Tibial nerve (tissue), 4 donors: ENCODE measurements around the gene DKK3.

Experiments used
- EP300 ChIP-seq, 2 donors: sonication (generic); formaldehyde crosslinking; IDR thresholded peaks; one replicate each; pipeline ENCODE4 v1.6.1; 2017; ENCODE audit warnings: antibody characterized with exemption in 2 of 2, mild to moderate bottlenecking in 1 of 2
- TF ChIP-seq, protein P1 (sequence below), 5 experiments: fragments of 200-600 bp in 3 of 5; fragments of 450-650 bp in 2 of 5; sonication (generic) in 3 of 5; IDR thresholded peaks; one replicate each; pipeline ENCODE4 v1.5.1; 2016 to 2019; ENCODE audit warnings: antibody characterized with exemption in 5 of 5, mild to moderate bottlenecking in 3 of 5, moderate library complexity in 2 of 5

GRCh38 chr11:12048936-12049790 lies 40.7 kb upstream of the DKK3 start:
- TF ChIP-seq, protein P1, sequence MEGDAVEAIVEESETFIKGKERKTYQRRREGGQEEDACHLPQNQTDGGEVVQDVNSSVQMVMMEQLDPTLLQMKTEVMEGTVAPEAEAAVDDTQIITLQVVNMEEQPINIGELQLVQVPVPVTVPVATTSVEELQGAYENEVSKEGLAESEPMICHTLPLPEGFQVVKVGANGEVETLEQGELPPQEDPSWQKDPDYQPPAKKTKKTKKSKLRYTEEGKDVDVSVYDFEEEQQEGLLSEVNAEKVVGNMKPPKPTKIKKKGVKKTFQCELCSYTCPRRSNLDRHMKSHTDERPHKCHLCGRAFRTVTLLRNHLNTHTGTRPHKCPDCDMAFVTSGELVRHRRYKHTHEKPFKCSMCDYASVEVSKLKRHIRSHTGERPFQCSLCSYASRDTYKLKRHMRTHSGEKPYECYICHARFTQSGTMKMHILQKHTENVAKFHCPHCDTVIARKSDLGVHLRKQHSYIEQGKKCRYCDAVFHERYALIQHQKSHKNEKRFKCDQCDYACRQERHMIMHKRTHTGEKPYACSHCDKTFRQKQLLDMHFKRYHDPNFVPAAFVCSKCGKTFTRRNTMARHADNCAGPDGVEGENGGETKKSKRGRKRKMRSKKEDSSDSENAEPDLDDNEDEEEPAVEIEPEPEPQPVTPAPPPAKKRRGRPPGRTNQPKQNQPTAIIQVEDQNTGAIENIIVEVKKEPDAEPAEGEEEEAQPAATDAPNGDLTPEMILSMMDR (IDR thresholded peaks at IDR 0.05), result no peak
- no peak for TF ChIP-seq EP300 (IDR thresholded peaks at IDR 0.05)
